CD14-positive monocyte (primary cell): ENCODE results near the gene BCAS4. TPM values are rescaled to one million over a fixed set of nuclear protein-coding genes. Genes with fewer than 3 reads are reported as not detected.

Experiments used
- DNase-seq, 3 donors: peaks; one replicate each; pipeline ENCODE4 v3.0.0-alpha.2; 2011 to 2022
- H2AFZ ChIP-seq: 2 replicates; pipeline ENCODE4 v1.6.0; 2012; ENCODE audit warnings: mild to moderate bottlenecking, low read depth, low read length, inconsistent platforms; ENCODE audit not compliant: insufficient read depth, poor library complexity, severe bottlenecking
- H3K27ac ChIP-seq, 2 donors: 1 replicate in 1 of 2; 2 replicates in 1 of 2; pipeline ENCODE4 v1.5.1; 2012 to 2013; ENCODE audit warnings: low read length in 2 of 2, control low read depth in 1 of 2, inconsistent platforms in 1 of 2, low read depth in 1 of 2, mild to moderate bottlenecking in 1 of 2
- H3K27me3 ChIP-seq, 2 donors: one replicate each; pipeline versions ENCODE4 v1.6.0 to v1.6.1; 2011 to 2013; ENCODE audit warnings: low read length in 2 of 2; ENCODE audit not compliant: control insufficient read depth in 2 of 2, insufficient read depth in 2 of 2
- H3K36me3 ChIP-seq, 2 donors: replicated peaks in 1 of 2; 1 replicate in 1 of 2; 2 replicates in 1 of 2; pipeline versions ENCODE4 v1.5.1 to v1.6.1; 2012 to 2013; ENCODE audit warnings: low read length in 2 of 2, control low read depth in 1 of 2, inconsistent platforms in 1 of 2, mild to moderate bottlenecking in 1 of 2; ENCODE audit not compliant: insufficient read depth in 2 of 2, control insufficient read depth in 1 of 2
- H3K4me1 ChIP-seq, 2 donors: 1 replicate in 1 of 2; 2 replicates in 1 of 2; pipeline versions ENCODE4 v1.5.1 to v1.6.1; 2012 to 2013; ENCODE audit warnings: low read length in 2 of 2, control low read depth in 1 of 2, inconsistent platforms in 1 of 2, mild to moderate bottlenecking in 1 of 2, moderate library complexity in 1 of 2; ENCODE audit not compliant: insufficient read depth in 2 of 2, control insufficient read depth in 1 of 2
- H3K4me2 ChIP-seq: replicated peaks from 2 replicates; pipeline ENCODE3; 2012; ENCODE audit warnings: low read length, moderate library complexity, mild to moderate bottlenecking; ENCODE audit not compliant: poor library complexity, severe bottlenecking; ENCODE audit errors: extremely low read depth
- H3K4me3 ChIP-seq, 3 experiments: fragments of 200-600 bp in 1 of 3; sonication (generic) in 1 of 3; replicated peaks in 1 of 3; 1 replicate in 2 of 3; 2 replicates in 1 of 3; pipeline ENCODE4 v1.5.1; 2011 to 2013; ENCODE audit warnings: low read length in 3 of 3, mild to moderate bottlenecking in 3 of 3, control low read depth in 2 of 3, low read depth in 2 of 3, inconsistent platforms in 1 of 3, moderate library complexity in 1 of 3
- H3K79me2 ChIP-seq: 2 replicates; pipeline ENCODE4 v1.6.0; 2012; ENCODE audit warnings: mild to moderate bottlenecking, control low read depth, inconsistent platforms, low read length, moderate library complexity; ENCODE audit not compliant: insufficient read depth
- H3K9ac ChIP-seq: 2 replicates; pipeline ENCODE4 v1.6.0; 2017; ENCODE audit warnings: low read length, mild to moderate bottlenecking; ENCODE audit not compliant: insufficient read depth, poor library complexity, severe bottlenecking
- H3K9me3 ChIP-seq, 2 donors: replicated peaks in 1 of 2; 1 replicate in 1 of 2; 2 replicates in 1 of 2; pipeline versions ENCODE4 v1.5.1 to v1.6.1; 2012 to 2013; ENCODE audit warnings: low read length in 2 of 2, control low read depth in 1 of 2; ENCODE audit not compliant: control insufficient read depth in 1 of 2, insufficient read depth in 1 of 2
- H4K20me1 ChIP-seq: 2 replicates; pipeline ENCODE4 v1.6.0; 2012; ENCODE audit warnings: mild to moderate bottlenecking, low read length, control low read depth, moderate library complexity; ENCODE audit not compliant: insufficient read depth
- H3K27ac Mint-ChIP-seq, 7 donors: one replicate each; pipeline ENCODE4 v1.8.0; 2020; ENCODE audit warnings: mild to moderate bottlenecking in 7 of 7, mixed read lengths in 7 of 7, moderate library complexity in 6 of 7, inconsistent platforms in 2 of 7
- H3K27me3 Mint-ChIP-seq, 3 donors: one replicate each; pipeline ENCODE4 v1.8.0; 2021 to 2022; ENCODE audit warnings: low read depth in 3 of 3, mild to moderate bottlenecking in 3 of 3, mixed read lengths in 3 of 3, moderate library complexity in 3 of 3, inconsistent platforms in 1 of 3
- H3K36me3 Mint-ChIP-seq, 2 donors: one replicate each; pipeline ENCODE4 v1.8.0; 2020; ENCODE audit warnings: mixed read lengths in 2 of 2, inconsistent platforms in 1 of 2, mild to moderate bottlenecking in 1 of 2
- H3K4me1 Mint-ChIP-seq: one replicate; pipeline ENCODE4 v1.8.0; 2020; ENCODE audit warnings: mild to moderate bottlenecking, mixed read lengths
- H3K4me3 Mint-ChIP-seq, 2 donors: one replicate each; pipeline ENCODE4 v1.8.0; 2020; ENCODE audit warnings: mild to moderate bottlenecking in 2 of 2, mixed read lengths in 2 of 2, moderate library complexity in 1 of 2
- H3K9me3 Mint-ChIP-seq, 7 donors: one replicate each; pipeline ENCODE4 v1.8.0; 2020 to 2022; ENCODE audit warnings: mixed read lengths in 7 of 7, mild to moderate bottlenecking in 6 of 7, moderate library complexity in 6 of 7, inconsistent platforms in 2 of 7
- CTCF ChIP-seq: fragments of 200-600 bp; IDR thresholded peaks from one replicate; pipeline ENCODE4 v1.8.0; 2022; ENCODE audit warnings: antibody characterized with exemption, mild to moderate bottlenecking
- WGBS: methylation state at CpG from one replicate; pipeline ENCODE4 v1.1.5; 2013; ENCODE audit warnings: missing lambda C conversion rate; ENCODE audit not compliant: insufficient coverage; 5-methylcytosine and 5-hydroxymethylcytosine counted together
- intact Hi-C, 2 donors: fragments of 100-400 bp; cut with micrococcal nuclease; formaldehyde crosslinking; loops; one replicate each; pipeline versions ENCODE4 v1.15.0 to v1.15.1; 2023
- polyA plus RNA-seq, 3 donors: library from polyadenylated mRNA; depleted of rRNA in 1 of 3; unstranded in 2 of 3; stranded (reverse) in 1 of 3; fragments of 300-500 nt in 2 of 3; fragments of >200 nt in 1 of 3; fragmentation: Illumina TruSeq in 2 of 3; gene quantifications; 1 replicate in 2 of 3; 2 replicates in 1 of 3; pipeline ENCODE4 v1.2.3, GENCODE V29; 2012 to 2021

BCAS4 gene
- polyA plus RNA-seq, 3 donors, result 0.16 to 1.0 (median 0.69) TPM

GRCh38 chr20:50857348-50857747, 62.5 kb downstream of the BCAS4 start:
- no peaks in the 10 kb centered on the region for H3K4me1 Mint-ChIP-seq
- H3K36me3 ChIP-seq, result no peaks in the 10 kb centered on the region
- intact Hi-C loops, result no loop called here
- TF ChIP-seq CTCF, result no peak
- H3K27me3 Mint-ChIP-seq, result no peaks in the 10 kb centered on the region
- H3K27ac Mint-ChIP-seq, result no peak overlapping the region
- no peak overlapping the region for H3K27ac ChIP-seq
- no peak overlapping the region for H3K4me3 ChIP-seq
- H3K9me3 Mint-ChIP-seq, result no peaks in the 10 kb centered on the region
- H3K9ac ChIP-seq, result no peak overlapping the region
- DNase-seq, result no peak
- H2AFZ ChIP-seq, result no peak overlapping the region
- H3K4me1 ChIP-seq, result no peaks in the 10 kb centered on the region
- no peak overlapping the region for H3K4me3 Mint-ChIP-seq
- no peaks in the 10 kb centered on the region for H3K27me3 ChIP-seq
- no peaks in the 10 kb centered on the region for H3K79me2 ChIP-seq
- H3K4me2 ChIP-seq, result no peak overlapping the region
- H3K9me3 ChIP-seq, result no peaks in the 10 kb centered on the region
- WGBS, result no CpG with 5 or more reads among the region's 7 CpGs
- no peaks in the 10 kb centered on the region for H4K20me1 ChIP-seq
- no peaks in the 10 kb centered on the region for H3K36me3 Mint-ChIP-seq

GRCh38 chr20:50858525-50858924, 63.7 kb downstream of the BCAS4 start:
- WGBS, result no CpG with 5 or more reads among the region's 5 CpGs
- Mint-ChIP-seq H3K4me1 (no peaks in the 10 kb centered on the region), H3K27me3 (no peaks in the 10 kb centered on the region), H3K27ac (no peak overlapping the region), H3K9me3 (no peaks in the 10 kb centered on the region), H3K4me3 (no peak overlapping the region), H3K36me3 (no peaks in the 10 kb centered on the region)
- no peak overlapping the region for H3K27ac ChIP-seq
- H4K20me1 ChIP-seq, result no peaks in the 10 kb centered on the region
- no peaks in the 10 kb centered on the region for H3K4me1 ChIP-seq
- no peak overlapping the region for H3K4me2 ChIP-seq
- no peak for DNase-seq
- H2AFZ ChIP-seq, result no peak overlapping the region
- intact Hi-C loops, result no loop called here
- H3K36me3 ChIP-seq, result no peaks in the 10 kb centered on the region
- no peaks in the 10 kb centered on the region for H3K9me3 ChIP-seq
- no peaks in the 10 kb centered on the region for H3K79me2 ChIP-seq
- H3K9ac ChIP-seq, result no peak overlapping the region
- no peaks in the 10 kb centered on the region for H3K27me3 ChIP-seq
- H3K4me3 ChIP-seq, result no peak overlapping the region
- TF ChIP-seq CTCF, result no peak
